Right hindlimb (tissue), 1 donor: ENCODE data around the gene FGF12.
A peak's percentile ranks its signal among the peaks of the same experiment; 100 is the strongest.

Experiments used
- DNase-seq: peaks from one replicate; pipeline ENCODE4 v3.0.0-alpha.2; 2018

FGF12 gene

GRCh38 chr3:192326656-192327055, 400.7 kb downstream of the FGF12 start:
- no peak for DNase-seq

DNA sequence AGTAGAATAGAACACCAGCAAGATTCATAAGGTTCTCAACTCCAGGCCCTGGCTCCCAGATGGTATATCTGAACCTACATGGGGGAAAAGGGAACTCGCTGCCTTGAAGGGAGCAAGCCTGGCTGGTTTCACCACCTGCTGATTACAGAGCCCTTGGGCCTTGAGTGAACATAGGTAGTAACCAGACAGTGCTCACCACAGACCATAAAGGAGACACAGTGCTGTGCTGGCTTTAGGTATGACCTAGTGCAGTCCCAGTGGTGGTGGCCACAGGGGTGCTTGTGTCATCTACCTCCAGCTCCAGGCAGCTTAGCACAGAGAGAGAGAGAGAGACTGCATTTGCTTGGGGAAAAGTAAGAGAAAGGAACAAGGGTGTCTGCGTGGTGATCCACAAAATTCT, 409.8 kb downstream of the FGF12 start:
- no peak for DNase-seq

- DNase-seq = no peak
Observed at GRCh38 chr3:192313605-192314004, 413.7 kb downstream of the FGF12 start.

DNA sequence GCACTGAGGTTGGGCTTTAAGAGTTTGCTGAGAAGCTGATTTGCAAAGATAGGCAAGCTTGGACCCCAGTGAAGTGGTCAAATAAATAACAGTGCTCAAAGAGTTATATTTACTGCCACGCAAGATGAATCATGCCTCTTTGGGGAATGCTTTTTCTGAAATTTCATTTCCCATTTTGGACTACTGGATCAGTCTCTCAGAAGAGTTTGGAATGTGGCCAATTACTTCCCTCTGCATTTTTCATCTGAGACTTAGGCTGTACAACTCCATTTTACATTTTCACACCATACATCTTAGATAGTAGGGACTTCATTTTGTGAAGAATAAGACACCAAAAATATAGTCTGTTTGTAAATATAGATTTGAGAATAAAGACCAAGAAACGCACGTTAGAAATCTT, 419.7 kb downstream of the FGF12 start:
- DNase-seq = no peak

DNA sequence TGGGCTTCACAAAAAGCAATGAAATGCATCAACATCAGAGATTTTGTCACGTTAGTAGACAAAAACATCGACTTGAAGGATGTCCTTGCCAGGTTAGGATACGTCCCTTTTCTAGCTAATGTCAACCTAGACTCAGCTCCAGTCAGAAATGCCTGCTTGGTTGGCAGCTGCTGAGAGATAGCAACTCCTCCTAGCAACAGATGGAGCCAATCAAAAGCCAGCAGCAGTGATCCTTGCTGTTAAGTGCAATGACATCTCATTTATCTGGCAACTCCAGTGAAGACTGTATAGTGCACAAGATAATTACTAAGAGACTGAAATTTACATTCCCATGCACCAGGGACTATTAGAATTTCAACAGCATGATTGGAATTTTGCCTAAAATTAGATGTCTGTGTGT, 424.1 kb downstream of the FGF12 start:
- DNase-seq = no peak

DNA sequence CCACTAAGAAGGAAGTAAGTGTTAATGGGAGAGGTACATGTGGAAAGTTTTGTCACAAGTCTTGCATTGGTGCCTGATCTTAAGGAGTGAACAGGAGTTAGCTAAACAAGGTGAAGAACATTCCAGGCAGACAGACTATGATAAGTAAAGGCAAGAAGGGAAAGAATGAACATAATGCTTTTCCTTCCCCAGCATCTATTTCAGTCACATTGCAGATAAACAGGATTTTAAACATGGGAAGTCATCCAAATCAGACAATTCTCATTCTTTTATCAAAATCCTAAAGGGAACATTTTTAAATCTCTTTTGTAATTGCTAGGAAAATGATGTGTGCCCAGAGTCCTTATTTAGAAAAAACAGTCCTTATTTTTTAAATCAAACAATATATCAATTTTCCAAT, 424.6 kb downstream of the FGF12 start:
- no peak for DNase-seq

DNA sequence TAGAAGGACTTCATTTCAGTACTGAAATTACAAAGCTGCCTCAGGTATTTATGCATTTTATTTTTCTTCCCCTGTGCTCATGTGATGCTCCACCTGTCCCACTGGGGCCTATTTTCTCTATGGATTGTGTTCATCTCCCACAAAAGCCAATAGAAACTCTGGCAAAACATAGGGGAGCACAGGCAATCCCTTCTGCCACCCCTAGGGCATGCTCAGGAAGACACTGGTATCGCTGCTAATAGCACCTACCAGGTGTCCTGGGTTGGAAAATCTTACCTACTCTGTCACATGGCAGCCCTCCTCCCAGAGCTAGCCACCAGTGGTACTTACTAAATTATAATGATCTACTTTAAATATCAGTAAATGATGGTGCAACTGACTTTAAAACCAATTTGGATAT, 427.4 kb downstream of the FGF12 start:
- no peak for DNase-seq

- DNase-seq = no peak
Observed at GRCh38 chr3:192296845-192297244, 430.5 kb downstream of the FGF12 start.

DNA sequence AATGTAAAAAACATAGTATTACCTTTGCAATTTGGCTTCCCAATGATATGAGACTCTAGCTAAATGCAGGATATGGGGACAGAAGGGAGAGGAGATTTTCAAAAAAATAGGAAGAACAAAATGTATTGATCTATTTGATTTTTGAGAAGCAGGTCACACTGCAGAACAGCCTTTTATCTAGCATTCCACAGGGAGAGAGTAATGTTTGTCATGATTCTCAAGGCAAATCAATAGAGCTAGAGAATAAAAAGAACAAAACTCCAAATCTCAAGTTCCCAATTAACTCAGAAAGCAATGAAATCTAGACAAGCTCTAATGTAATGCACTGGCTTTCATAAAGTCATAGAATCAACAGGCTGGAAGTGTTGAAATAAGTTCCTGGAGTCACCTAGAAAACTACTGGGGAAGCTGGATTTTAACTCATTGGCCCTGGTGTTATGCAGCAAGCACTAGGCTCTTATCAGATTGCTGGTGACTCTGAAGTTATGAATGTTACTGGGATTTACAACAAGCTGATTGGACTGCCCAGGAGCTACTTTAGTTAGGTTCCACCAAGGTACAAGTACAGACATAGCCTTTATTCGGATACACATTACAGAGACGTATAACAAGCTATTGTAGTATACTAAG, 442.8 kb downstream of the FGF12 start:
- no peak for DNase-seq

DNA sequence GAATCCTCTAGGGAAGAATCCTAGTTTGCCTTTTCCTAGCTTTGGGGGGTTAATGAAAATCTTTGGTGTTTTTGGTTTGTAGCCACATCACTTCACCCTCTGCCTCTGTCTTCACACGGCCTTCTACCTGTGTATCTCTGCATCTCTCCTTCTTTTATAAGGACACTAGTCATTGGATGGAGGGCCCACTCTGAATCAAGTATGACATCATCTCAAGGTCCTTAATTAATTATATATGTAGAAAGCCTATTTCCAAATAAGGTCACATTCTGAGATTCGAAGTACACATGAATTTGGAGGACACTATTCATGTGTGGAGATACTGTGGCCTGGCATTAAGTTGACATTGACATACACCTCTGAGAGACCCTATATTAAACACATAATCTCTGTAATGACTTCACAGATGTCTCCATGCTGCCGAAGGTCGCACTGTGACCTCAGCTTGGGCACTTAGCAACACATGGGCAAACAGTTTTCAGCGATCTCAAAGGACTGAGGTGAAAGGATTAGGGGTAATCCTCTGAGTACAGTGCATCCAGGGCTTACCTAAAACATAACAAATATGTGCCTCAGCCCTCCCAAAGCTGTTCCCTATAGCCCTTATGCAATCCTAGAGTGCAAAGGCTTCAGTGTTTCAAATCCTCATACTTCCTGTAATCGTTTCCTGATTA, 446.0 kb downstream of the FGF12 start:
- DNase-seq = no peak

DNA sequence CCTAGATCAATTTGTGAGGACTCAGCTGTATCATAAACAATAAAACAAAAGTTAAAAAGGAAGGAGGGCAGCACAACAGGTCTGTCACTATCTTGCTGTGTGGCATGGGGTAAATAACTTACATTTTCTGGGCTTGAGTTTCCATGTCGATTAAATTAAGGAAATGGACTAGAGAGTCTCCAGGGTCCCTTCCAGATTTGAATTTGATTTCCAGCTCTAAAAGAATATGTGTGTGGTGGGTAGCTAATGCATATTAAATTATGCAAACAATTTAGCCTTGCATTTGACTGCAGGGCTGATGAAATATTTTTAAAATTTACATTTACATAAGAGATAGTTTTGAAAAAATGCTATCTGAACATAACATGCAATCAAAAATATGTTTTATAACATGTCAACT, 447.7 kb downstream of the FGF12 start:
- no peak for DNase-seq

DNA sequence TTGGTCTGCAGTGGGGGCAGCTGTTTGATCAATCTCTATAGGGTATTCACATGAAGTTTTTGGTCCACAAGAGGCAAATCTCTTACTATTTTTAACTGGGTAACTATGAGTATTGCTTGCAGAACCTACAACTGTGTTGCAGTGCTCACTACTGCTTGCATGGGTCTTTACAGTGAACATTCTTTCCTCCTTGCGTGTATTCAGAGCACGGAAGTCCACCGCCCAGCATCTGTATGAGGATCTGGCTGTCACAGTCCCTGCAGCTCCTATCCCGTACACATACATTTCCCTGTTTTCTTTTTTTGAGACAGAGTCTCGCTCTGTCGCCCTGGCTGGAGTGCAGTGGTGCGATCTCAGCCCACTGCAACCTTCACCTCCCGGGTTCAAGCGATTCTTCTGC, 449.9 kb downstream of the FGF12 start:
- DNase-seq = no peak

DNA sequence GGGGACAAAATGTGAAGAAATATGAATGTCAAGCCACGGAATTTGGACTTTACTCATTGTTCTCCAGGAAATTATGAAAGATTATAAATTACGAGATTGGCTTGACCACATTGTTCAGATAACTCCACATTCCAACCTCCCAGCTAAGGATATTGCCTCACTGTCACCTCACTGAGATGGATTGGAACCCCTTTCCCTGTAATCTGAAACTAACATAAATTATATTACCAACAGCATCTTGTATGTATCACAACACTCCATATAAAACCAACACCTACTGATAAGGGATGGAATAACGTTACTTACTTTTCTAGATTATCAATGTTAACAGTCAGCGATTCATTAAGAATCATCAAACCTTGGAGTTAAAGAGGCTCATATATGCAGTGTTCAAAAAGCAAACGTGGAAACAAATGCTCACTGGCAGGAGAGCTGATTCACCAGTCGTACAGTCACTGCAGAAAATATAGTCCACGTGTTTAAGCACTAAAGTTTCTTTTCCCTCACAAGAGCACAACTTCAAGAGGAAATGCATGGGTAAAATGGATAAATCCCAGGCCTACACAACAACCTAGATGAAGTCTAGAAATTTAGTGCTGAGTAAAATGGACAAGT, 451.5 kb downstream of the FGF12 start:
- DNase-seq = no peak

DNA sequence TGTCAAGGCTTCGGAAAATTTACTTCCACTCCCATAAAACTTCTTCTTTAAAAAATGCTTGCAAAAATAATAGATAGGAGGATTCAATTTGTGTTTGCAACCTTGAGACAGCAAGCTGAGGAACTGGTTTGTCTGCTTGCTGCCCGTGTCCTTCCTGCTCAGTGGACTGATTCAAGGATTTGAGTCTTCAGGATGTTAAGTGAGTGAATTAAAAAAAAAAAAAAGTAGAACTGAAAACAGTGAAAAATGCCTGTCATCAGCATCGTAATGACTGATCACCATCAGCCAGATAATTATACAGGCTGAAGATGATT, 453.7 kb downstream of the FGF12 start:
- DNase-seq = no peak

DNA sequence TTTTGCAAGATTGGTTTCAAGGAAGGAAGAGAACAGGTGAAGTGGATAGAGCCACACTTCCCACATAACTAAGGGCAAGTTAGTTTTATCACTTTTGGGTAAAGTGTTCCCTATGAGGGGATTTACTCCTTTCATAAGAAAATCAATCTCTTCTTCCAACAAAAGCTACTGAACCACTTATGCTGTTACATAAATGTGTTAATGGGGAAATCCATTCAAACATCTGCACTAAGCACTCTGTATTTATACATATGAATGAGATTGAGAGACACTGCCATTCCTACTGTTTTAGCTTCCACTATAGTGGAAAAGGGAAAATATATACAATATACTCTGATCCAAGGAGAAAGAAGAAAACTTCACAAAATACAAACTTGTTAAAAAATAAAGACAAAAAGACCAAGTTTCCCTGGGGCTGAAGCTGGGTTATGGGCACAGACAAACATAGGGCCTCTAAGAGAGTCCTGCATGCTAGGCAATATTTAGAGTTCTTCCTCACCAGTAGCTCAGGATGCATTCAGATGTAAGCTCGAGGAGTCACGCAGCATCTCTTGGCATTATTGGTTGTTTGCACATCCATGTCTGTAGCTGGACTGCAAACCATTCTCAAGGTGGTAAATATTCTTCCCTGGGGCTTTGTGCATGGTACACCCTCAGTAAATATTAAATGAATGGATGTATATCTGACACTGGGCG, 454.2 kb downstream of the FGF12 start:
- no peak for DNase-seq

DNA sequence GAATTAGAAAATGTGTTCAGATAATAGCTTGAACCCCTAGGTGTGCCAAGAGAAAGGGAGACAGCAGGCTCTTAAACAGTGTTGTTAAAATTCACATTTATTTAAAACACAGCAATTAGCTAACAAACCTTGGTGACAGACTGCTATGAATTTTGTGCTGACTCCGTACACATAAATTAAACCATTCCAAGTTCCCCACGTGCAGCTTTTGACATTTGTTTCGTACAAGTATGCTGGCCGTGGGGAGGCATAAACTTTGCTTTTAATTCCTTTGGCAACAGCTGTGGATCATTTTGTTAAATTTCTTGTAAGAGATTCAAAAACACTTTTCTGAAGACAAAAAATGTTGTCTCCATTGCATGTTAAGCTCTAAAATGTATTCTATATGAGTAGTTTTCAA, 465.3 kb downstream of the FGF12 start:
- peak; percentile 26 for DNase-seq

GRCh38 chr3:192261135-192261534, 466.2 kb downstream of the FGF12 start:
- DNase-seq = no peak

GRCh38 chr3:192260116-192261010, 467.0 kb downstream of the FGF12 start:
- DNase-seq = no peak

DNA sequence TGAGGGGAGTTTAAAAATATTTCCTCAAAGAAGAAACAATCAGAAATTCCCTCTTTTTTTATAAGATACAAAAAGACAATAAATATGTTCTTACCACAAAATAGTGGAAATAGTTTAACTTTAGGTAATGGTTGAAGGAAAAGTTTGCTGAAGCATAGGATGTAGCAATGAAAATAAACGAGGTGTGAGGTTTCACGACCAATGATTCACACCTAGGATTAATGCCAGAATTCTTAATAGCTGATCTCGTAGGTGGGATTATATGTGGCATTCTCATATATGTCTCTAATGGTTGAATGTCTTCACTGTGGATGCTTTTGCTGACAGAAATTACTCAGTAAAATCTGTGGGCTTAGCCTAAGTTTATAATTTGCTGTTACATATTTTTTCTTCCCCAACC, 467.7 kb downstream of the FGF12 start:
- DNase-seq = no peak

- no peak for DNase-seq
Observed at GRCh38 chr3:192258721-192259120, 468.6 kb downstream of the FGF12 start.

DNA sequence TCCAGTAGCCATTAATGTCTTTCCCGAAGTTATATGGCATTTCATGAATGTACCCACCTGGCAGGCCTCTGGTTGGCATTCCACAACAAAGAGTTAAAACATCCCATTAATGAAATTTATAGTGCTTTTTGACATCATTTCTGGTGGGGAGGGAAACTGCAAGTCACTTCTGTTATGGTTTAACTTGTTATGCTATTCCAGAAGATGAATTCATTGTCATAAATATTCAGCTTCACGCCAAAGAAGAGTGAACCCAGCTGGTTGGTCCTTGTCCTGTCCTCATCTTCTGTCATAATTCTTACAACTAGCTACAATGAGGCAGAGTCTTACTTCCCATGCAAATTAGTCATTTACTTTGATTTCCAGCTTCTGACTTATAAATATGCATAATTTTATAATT, 471.5 kb downstream of the FGF12 start:
- DNase-seq = no peak

GRCh38 chr3:192253138-192253887, 474.0 kb downstream of the FGF12 start:
- DNase-seq = no peak
